Liver (tissue), 9 donors: ENCODE measurements around the gene HAUS8. TPM values are rescaled to one million over a fixed set of nuclear protein-coding genes. Genes with fewer than 3 reads are reported as not detected.

Experiments
- DNase-seq: peaks from one replicate; pipeline ENCODE4 v3.0.0-alpha.2; 2017; ENCODE audit warnings: low spot score
- H3K27ac ChIP-seq, 2 donors: one replicate each; pipeline ENCODE4 v1.7.0; 2013; ENCODE audit warnings: inconsistent platforms in 2 of 2, low read length in 2 of 2, control low read depth in 1 of 2, low read depth in 1 of 2, mild to moderate bottlenecking in 1 of 2
- H3K27me3 ChIP-seq, 4 donors: one replicate each; pipeline versions ENCODE4 v1.6.1 to v1.7.0; 2013; ENCODE audit warnings: low read length in 3 of 4, inconsistent platforms in 1 of 4, mild to moderate bottlenecking in 1 of 4, moderate library complexity in 1 of 4; ENCODE audit not compliant: control insufficient read depth in 4 of 4, insufficient read depth in 4 of 4
- H3K36me3 ChIP-seq, 4 donors: one replicate each; pipeline versions ENCODE4 v1.6.1 to v1.7.0; 2013; ENCODE audit warnings: low read length in 3 of 4, mild to moderate bottlenecking in 3 of 4, low read depth in 1 of 4, moderate library complexity in 1 of 4; ENCODE audit not compliant: control insufficient read depth in 4 of 4, insufficient read depth in 3 of 4
- H3K4me1 ChIP-seq, 4 donors: one replicate each; pipeline versions ENCODE4 v1.6.1 to v1.7.0; 2013; ENCODE audit warnings: low read length in 3 of 4, mild to moderate bottlenecking in 3 of 4, moderate library complexity in 1 of 4; ENCODE audit not compliant: control insufficient read depth in 4 of 4, insufficient read depth in 4 of 4
- H3K4me3 ChIP-seq, 3 donors: one replicate each; pipeline versions ENCODE4 v1.6.1 to v1.7.0; 2013; ENCODE audit warnings: low read length in 3 of 3, control low read depth in 1 of 3, low read depth in 1 of 3, mild to moderate bottlenecking in 1 of 3
- H3K9ac ChIP-seq, 2 donors: one replicate each; pipeline ENCODE4 v1.7.0; 2013; ENCODE audit warnings: low read length in 2 of 2, mild to moderate bottlenecking in 2 of 2, moderate library complexity in 2 of 2, control low read depth in 1 of 2, low read depth in 1 of 2
- H3K9me3 ChIP-seq, 4 donors: one replicate each; pipeline versions ENCODE4 v1.6.1 to v1.7.0; 2013; ENCODE audit warnings: low read length in 3 of 4; ENCODE audit not compliant: control insufficient read depth in 4 of 4
- ATF3 ChIP-seq: IDR thresholded peaks from 2 replicates; pipeline ENCODE4 v1.6.1; 2016; ENCODE audit warnings: antibody characterized with exemption
- FOXA2 ChIP-seq: IDR thresholded peaks from 2 replicates; pipeline ENCODE4 v1.6.1; 2016; ENCODE audit warnings: antibody characterized with exemption
- HNF4G ChIP-seq: IDR thresholded peaks from 2 replicates; pipeline ENCODE4 v1.6.1; 2016; ENCODE audit warnings: antibody characterized with exemption
- RAD21 ChIP-seq, 2 donors: IDR thresholded peaks; 2 replicates each; pipeline ENCODE4 v1.6.1; 2016; ENCODE audit warnings: antibody characterized with exemption in 2 of 2, mild to moderate bottlenecking in 2 of 2
- REST ChIP-seq: IDR thresholded peaks from 2 replicates; pipeline ENCODE4 v1.6.1; 2016; ENCODE audit warnings: antibody characterized with exemption, mild to moderate bottlenecking
- RXRA ChIP-seq, 2 donors: IDR thresholded peaks; 2 replicates each; pipeline ENCODE4 v1.6.1; 2017 to 2018; ENCODE audit warnings: antibody characterized with exemption in 2 of 2, mild to moderate bottlenecking in 1 of 2
- SP1 ChIP-seq: IDR thresholded peaks from 2 replicates; pipeline ENCODE4 v1.6.1; 2018; ENCODE audit warnings: antibody characterized with exemption, mild to moderate bottlenecking
- TAF1 ChIP-seq: conservative IDR thresholded peaks from 2 replicates; pipeline ENCODE4 v1.6.1; 2016; ENCODE audit warnings: antibody characterized with exemption, mild to moderate bottlenecking
- YY1 ChIP-seq: IDR thresholded peaks from 2 replicates; pipeline ENCODE4 v1.6.1; 2016; ENCODE audit warnings: antibody characterized with exemption, mild to moderate bottlenecking
- WGBS: extraction: QIAGEN DNeasy Blood & Tissue Kit; methylation state at CpG from one replicate; pipeline ENCODE4 v1.1.7; 2013; 5-methylcytosine and 5-hydroxymethylcytosine counted together
- polyA plus RNA-seq, 2 donors: library from polyadenylated mRNA; stranded (reverse) in 1 of 2; unstranded in 1 of 2; fragments of 200-250 nt in 1 of 2; fragments of >200 nt in 1 of 2; fragmentation: Nextera tagmentation in 1 of 2; extraction: Ambion mirVana in 1 of 2; gene quantifications; one replicate each; pipeline versions ENCODE4 v1.2.1 to v1.2.3, GENCODE V29; 2013 to 2015
- total RNA-seq, 2 donors: library from RNA; depleted of rRNA; stranded (reverse); fragments of >200 nt; gene quantifications; one replicate each; pipeline ENCODE4 v1.2.3, GENCODE V29; 2014
- donor health status: healthy.
- donor health status: healthy.
- donor health status: healthy.
- donor health status: healthy.
- donor health status: healthy.

HAUS8 gene
- total and polyA plus RNA-seq, 4 donors, result 3.3 to 5.7 (median 3.8) TPM

GRCh38 chr19:17021793-17022590 lies 53.3 kb downstream of the HAUS8 start:
- peaks cover 2 to 7% (median 4%) of the 10 kb centered on the region in 4 donors for H3K9me3 ChIP-seq
- peaks cover 0 to 4% (median 1%) of the 10 kb centered on the region in 4 donors for H3K27me3 ChIP-seq
- peaks cover 0 to 5% (median 0%) of the 10 kb centered on the region in 4 donors for H3K4me1 ChIP-seq
- TF ChIP-seq REST, result no peak
- TF ChIP-seq HNF4G, result no peak
- TF ChIP-seq TAF1, result no peak
- no peak overlapping the region for H3K4me3 ChIP-seq
- H3K36me3 ChIP-seq, result no peaks in the 10 kb centered on the region
- DNase-seq, result no peak
- H3K9ac ChIP-seq, result no peak overlapping the region
- no peak overlapping the region for H3K27ac ChIP-seq
- WGBS, result 73% methylated on average over 12 of the region's 12 CpGs

- TF ChIP-seq SP1, result no peak
- no peak for TF ChIP-seq HNF4G
- Histone ChIP-seq H3K4me1 (peaks cover 0 to 4% (median 0%) of the 10 kb centered on the region in 4 donors), H3K27me3 (peaks cover 0 to 4% (median 2%) of the 10 kb centered on the region in 4 donors), H3K9ac (no peak overlapping the region), H3K9me3 (peaks cover 2 to 7% (median 4%) of the 10 kb centered on the region in 4 donors), H3K36me3 (no peaks in the 10 kb centered on the region), H3K27ac (no peak overlapping the region), H3K4me3 (no peak overlapping the region)
- 96% methylated on average over 1 of the region's 1 CpG for WGBS
- DNase-seq, result no peak
Measured at GRCh38 chr19:17021328-17021727, 53.9 kb downstream of the HAUS8 start.

GRCh38 chr19:17020823-17021222 lies 54.4 kb downstream of the HAUS8 start:
- 85% methylated on average over 2 of the region's 2 CpGs for WGBS
- no peak for TF ChIP-seq ATF3
- no peak for TF ChIP-seq FOXA2
- no peak for TF ChIP-seq RAD21 (IDR thresholded peaks at IDR 0.05)
- no peak for TF ChIP-seq HNF4G
- TF ChIP-seq REST, result no peak
- no peak for TF ChIP-seq TAF1
- TF ChIP-seq RXRA (IDR thresholded peaks at IDR 0.05), result no peak
- no peak for TF ChIP-seq YY1
- no peak for TF ChIP-seq SP1
- H3K4me1 ChIP-seq, result no peaks in the 10 kb centered on the region
- peaks cover 2 to 7% (median 4%) of the 10 kb centered on the region in 4 donors for H3K9me3 ChIP-seq
- no peaks in the 10 kb centered on the region for H3K36me3 ChIP-seq
- peaks cover 0 to 4% (median 2%) of the 10 kb centered on the region in 4 donors for H3K27me3 ChIP-seq
- no peak overlapping the region for H3K4me3 ChIP-seq
- H3K9ac ChIP-seq, result no peak overlapping the region
- no peak overlapping the region for H3K27ac ChIP-seq
- DNase-seq, result no peak
